ENCODE results near the gene DYSF. TPM values are rescaled to one million over a fixed set of nuclear protein-coding genes. Genes with fewer than 3 reads are reported as not detected.

Gene DYSF
- total and polyA plus RNA-seq, 2 donors (not counting 3 experiments of a cell fraction or from before 2014, with no cell fraction given), result 50.9 to 152 TPM

GRCh38 chr2:71615767-71616730, 162.7 kb downstream of the DYSF start:
- Histone ChIP-seq H3K9me1 (replicated peaks; ENCODE audit: control insufficient read depth, extremely low read depth, insufficient read depth, low read length) (no peaks in the 10 kb centered on the region), H3K4me3 (replicated peaks in 1 of 3; ENCODE audit: insufficient read depth in 1 of 3, low read depth in 1 of 3, low read length in 3 of 3) (no peak overlapping the region), H3K79me2 (ENCODE audit: control insufficient read depth, insufficient read depth, low read length) (no peaks in the 10 kb centered on the region), H3K4me1 (ENCODE audit: control insufficient read depth, extremely low read depth, insufficient read depth, low read length) (peaks cover 13% of the 10 kb centered on the region), H2AFZ (ENCODE audit: low read depth, low read length) (no peak overlapping the region), H3K9me3 (replicated peaks; ENCODE audit: control insufficient read depth, insufficient read depth, low read length) (no peaks in the 10 kb centered on the region), H4K20me1 (replicated peaks; ENCODE audit: control insufficient read depth, extremely low read depth, insufficient read depth, low read length) (no peaks in the 10 kb centered on the region), H3K27ac (ENCODE audit: insufficient read depth, low read depth, low read length) (no peak overlapping the region), H3K27me3 (ENCODE audit: control insufficient read depth in 2 of 2, insufficient read depth in 2 of 2, low read length in 2 of 2) (no peaks in the 10 kb centered on the region), H3K36me3 (ENCODE audit: control insufficient read depth in 2 of 2, extremely low read depth in 1 of 2, insufficient read depth in 2 of 2, low read length in 2 of 2) (peaks cover 0 to 20% of the 10 kb centered on the region in 2 experiments), H3K9ac (replicated peaks; ENCODE audit: extremely low read depth, insufficient read depth, low read length) (no peak overlapping the region), H3K4me2 (ENCODE audit: insufficient read depth, low read length) (no peak overlapping the region)
- intact Hi-C loops (cut with micrococcal nuclease) (no loop called here), dilution Hi-C loops (cut with MboI; ENCODE audit: extremely low pct_ligation_motif_present, low sequenced_read_pairs) (no loop called here)
- no TSS peak for BruUV-seq (replicated peaks)
- ChIA-PET CTCF (interaction anchor here (1.2 to 1.6 kb wide), 3 partner anchors 12 to 534 kb away, joined by 3 to 7 read pairs (median 6); no protein-coding TSS in a partner anchor), POLR2A (no interaction called here)
- TF ChIP-seq POLR2A (IDR thresholded peaks at IDR 0.05; ENCODE audit: low read depth, low read length) (no peak), FOS (IDR thresholded peaks at IDR 0.05; ENCODE audit: borderline replicate concordance, insufficient read depth, low read length) (no peak), MYC (IDR thresholded peaks at IDR 0.05; ENCODE audit: low read depth, low read length) (no peak), EZH2 (IDR thresholded peaks at IDR 0.05; ENCODE audit: borderline replicate concordance, low read depth, low read length, severe bottlenecking) (no peak), JUN (IDR thresholded peaks at IDR 0.05; ENCODE audit: borderline replicate concordance, insufficient read depth, insufficient read length, low read depth) (no peak), MAX (IDR thresholded peaks at IDR 0.05; ENCODE audit: insufficient read depth, insufficient read length) (no peak), POLR2AphosphoS5 (IDR thresholded peaks at IDR 0.05; ENCODE audit: insufficient read depth, low read depth, low read length) (no peak), CTCF (IDR thresholded peaks at IDR 0.05; ENCODE audit: extremely low read depth in 1 of 2, insufficient read depth in 1 of 2, low read depth in 1 of 2, low read length in 2 of 2) (no peak), GATA2 (IDR thresholded peaks at IDR 0.05; ENCODE audit: insufficient read depth, insufficient read length, low read depth, low read length) (no peak)
- DNase-seq (ENCODE audit: low read depth, low spot score), result no peak
- FAIRE-seq, result no peak

Data from endothelial cell of umbilical vein (primary cell).